ENCODE data around the gene VTI1A. TPM values are rescaled to one million over a fixed set of nuclear protein-coding genes. Genes with fewer than 3 reads are reported as not detected.

VTI1A gene
- total RNA-seq = 17.7 and 35.0 TPM in 2 replicates

DNA sequence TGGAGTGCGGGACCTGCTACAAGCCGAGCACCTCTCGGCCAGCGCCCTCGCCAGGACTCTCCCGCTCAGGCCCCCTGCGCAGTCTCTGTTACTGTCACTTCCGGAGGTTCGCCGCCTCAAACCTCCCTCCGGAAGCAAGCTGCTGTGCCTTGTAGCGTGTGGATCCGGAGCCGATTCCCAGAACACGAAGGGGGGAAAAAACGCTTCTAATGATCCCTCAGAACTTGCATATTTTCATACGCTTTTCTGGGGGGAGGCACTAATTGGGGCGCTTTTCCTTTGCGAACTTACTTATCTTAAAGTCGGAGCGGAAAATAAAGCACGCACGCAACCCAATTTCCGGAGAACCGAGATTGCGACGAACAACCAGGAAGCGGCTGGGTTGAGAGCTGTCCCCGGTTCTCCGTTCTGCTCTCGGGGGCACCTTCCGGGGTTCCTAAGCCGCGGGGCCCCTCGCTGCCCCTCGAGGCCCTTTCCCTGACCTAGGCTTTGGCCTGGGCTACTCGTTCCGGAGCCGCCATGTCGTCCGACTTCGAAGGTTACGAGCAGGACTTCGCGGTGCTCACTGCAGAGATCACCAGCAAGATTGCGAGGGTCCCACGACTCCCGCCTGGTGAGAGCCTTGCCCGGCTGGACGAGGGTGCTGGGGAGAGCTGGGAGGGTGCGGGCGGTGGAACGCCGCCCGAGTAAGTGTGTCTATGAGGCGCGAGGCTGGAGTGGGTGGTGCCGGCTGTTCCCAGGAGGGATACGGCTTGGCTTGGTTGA is at the start of gene VTI1A, which contains the start of gene ZDHHC6:
VTI1A (plus strand) TSS at position 361 of the 765 bp plus-strand sequence; CDS start at position 520, 159 bp downstream.
ZDHHC6 (minus strand) TSS at position 60 of the 765 bp plus-strand sequence. CDS start 1,478 bp downstream, outside the sequence.

Small RNA genes lying within 50 kb of the gene (small RNA-seq; reads per million reads assigned to genes)
- 0.20 reads per million for gene AC022018.1
- not detected for gene MIR4295

Other genes with a start within 250 kb of the VTI1A start
- not detected in 2 replicates for gene TECTB, start 163.8 kb upstream of the VTI1A start, total RNA-seq
- gene ACSL5, start 73.1 kb upstream of the VTI1A start, total RNA-seq = under 0.01 and 2.6 TPM in 2 replicates
- gene ZDHHC6, start 301 bp upstream of the VTI1A start, total RNA-seq = 19.5 and 22.4 TPM in 2 replicates

All from placental epithelial cell (primary cell).